GM18505 (cell line): ENCODE measurements around the gene GARRE1.
"Not testable (repeated sequence)": the region's sequence is repeated elsewhere in the genome, so short reads cannot be mapped to it uniquely, and the experiment has no call there.

Experiments
- ATAC-seq: cut with Tn5 transposase; IDR thresholded peaks from one replicate; pipeline ENCODE4 v1.9.1; 2021; ENCODE audit not compliant: unreplicated experiment
- POLR2A ChIP-seq: IDR thresholded peaks from 4 replicates; pipeline ENCODE4 v1.6.1; 2011; ENCODE audit warnings: borderline replicate concordance; ENCODE audit not compliant: insufficient read depth, insufficient read length; ENCODE audit errors: extremely low read depth

The GARRE1 gene

GRCh38 chr19:34276614-34277013 is 22.3 kb downstream of the GARRE1 start:
- no peak for TF ChIP-seq POLR2A
- no peak for ATAC-seq

DNA sequence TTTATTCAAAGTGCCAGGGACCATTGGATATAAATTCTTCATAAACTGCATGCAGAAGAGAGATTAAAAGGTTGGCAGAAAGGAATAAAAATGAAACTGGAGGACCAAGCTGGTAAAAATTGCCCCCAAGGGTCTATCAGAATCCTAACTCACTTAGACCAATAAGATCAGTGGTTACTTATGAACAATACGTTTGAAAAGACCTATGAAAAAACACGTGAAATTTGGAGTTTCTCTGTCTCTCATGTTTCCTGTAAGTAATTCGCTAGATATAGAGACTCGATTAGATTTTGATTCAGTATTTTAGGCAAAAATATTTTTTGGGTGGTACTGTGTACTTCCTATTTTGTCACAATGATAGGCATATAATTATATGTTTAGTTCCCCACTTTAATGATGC is 22.9 kb downstream of the GARRE1 start:
- no peak for TF ChIP-seq POLR2A
- ATAC-seq, result no peak

- no peak for ATAC-seq
- TF ChIP-seq POLR2A, result no peak
Observed at GRCh38 chr19:34278783-34279182, 24.4 kb downstream of the GARRE1 start.

DNA sequence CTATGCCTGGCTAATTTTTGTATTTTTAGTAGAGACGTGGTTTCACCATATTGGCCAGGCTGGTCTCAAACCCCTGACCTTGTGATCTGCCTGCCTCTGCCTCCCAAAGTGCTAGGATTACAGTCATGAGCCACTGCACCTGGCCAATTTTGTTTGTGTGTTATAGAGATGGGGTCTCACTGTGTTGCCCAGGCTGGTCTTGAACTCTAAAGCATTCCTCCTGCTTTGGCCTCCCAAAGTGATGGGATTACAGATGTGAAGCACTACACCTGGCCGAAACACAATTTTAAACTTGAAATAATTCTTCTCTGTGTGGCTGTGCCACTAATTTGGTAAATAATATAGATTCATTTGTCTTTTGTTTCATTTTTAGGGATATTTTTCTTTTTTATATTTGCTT is 27.1 kb downstream of the GARRE1 start:
- ATAC-seq, result not testable (repeated sequence)

GRCh38 chr19:34282611-34283519 is 28.5 kb downstream of the GARRE1 start:
- no peak for TF ChIP-seq POLR2A

DNA sequence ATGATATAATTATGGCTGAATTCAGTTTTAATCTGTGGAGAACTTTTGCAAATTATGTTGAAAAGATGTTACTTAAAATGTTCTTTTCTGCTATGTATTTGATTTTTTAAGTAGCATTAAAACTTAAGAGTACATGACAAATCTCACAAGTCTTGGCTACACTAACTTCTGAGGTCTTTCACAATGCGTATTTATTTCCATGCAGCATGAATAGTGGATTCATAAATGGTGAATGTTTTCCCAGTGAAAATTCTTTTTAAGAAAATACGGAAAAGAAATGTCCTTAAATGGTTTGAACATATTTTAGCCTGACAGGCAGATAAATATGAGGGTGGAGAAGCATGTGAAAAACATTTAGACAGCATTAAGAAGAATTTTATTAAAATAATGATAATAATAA is 30.2 kb downstream of the GARRE1 start:
- ATAC-seq, result no peak
- TF ChIP-seq POLR2A, result no peak

More at GRCh38 chr19:34282611-34283519, 28.5 kb downstream of the GARRE1 start:
- no peak for ATAC-seq

- TF ChIP-seq POLR2A, result no peak
- ATAC-seq, result no peak
Observed at GRCh38 chr19:34287662-34288140, 33.3 kb downstream of the GARRE1 start.

DNA sequence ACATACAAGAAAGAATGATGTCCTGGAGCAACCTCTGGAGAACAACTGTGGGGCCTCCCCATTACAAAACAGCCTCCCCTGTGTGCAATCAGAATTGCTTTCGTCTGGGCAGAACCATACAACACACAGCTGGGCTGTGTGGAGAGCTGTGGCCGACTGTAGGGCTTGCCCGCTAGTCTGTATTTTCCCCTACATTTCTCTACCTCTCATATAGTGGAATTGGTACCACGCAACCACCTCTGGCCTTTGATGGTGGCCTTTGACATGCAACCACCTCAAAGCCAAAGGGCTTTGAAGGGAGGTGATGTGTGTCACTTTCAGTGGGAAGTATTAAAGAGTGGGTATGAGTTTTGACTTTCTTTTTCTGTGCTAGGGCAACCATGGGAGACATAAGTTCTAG is 34.0 kb downstream of the GARRE1 start:
- no peak for TF ChIP-seq POLR2A
- ATAC-seq, result no peak

GRCh38 chr19:34291235-34291634 is 36.9 kb downstream of the GARRE1 start:
- ATAC-seq, result no peak
- no peak for TF ChIP-seq POLR2A

DNA sequence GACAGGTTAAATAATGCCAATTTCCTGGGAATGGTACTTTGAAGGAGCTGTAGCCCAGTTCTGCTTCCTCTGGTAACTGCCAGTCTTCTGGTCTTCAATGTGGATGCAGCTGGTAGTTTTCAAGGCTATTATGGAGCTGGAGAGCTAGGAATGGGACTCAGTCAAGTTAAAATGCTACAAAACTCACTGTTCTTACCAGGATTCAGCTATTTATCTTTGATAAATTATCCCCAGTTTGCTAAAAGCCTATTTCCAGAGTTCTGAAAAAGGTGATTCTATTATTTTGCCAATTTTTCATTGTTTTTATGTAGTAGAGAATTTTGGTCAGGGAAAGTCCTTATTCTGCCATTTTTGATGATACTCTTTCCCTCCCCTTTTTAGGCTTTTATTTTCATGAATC is 40.7 kb downstream of the GARRE1 start:
- no peak for TF ChIP-seq POLR2A
- no peak for ATAC-seq

DNA sequence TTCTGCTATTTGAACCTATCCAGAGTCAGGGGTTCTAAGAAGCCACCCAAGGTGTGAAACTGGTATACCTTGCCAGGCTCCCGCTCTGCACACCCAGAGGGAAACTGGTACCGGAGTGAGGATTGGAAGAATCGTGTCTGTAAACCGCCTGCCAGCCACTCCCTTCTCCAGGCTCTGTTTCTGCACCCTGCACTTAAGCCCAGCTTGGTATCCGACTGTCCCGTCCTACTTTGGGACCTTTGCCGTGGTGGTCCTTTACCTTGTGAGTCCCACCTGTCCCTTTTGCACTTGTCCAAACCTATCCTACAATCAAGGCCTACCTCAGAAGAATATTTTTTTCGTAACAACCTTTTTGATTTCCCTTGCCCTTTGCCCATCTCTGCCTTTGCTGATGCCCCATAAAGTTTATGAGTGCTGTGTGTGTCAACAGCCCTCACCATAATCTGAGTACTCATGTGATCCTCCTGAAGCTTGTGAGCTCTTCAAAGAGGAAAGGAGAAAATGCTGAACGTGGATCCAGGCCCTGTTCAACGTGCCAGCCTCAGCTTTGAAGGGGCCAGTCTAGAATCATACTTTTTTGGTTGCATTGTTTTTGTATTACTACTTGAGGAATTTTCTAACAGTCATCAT is 44.7 kb downstream of the GARRE1 start:
- no peak for ATAC-seq
- no peak for TF ChIP-seq POLR2A

DNA sequence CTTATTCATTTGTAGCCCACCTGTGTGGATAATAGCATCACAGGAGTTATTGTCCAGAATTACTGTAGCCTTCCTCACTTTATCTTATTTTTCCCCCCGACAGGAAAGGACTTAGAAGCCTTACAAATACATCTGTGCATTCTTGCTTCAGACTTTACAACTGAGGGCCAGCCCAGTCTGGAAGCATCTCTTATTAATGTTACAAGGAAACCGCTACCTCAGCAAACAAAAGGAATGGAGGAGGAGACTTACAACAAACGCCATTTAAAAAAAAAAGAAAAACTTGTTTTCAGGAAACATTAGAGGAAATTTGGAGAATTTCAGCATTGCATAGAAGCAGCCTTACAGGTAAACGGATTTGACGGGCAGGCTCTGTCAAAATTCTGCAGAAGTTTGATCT is 45.2 kb downstream of the GARRE1 start:
- no peak for ATAC-seq
- no peak for TF ChIP-seq POLR2A

GRCh38 chr19:34300380-34300779 is 46.0 kb downstream of the GARRE1 start:
- ATAC-seq, result no peak
- no peak for TF ChIP-seq POLR2A

- no peak for ATAC-seq
- TF ChIP-seq POLR2A, result no peak
Observed at GRCh38 chr19:34300962-34301361, 46.6 kb downstream of the GARRE1 start.
